Endothelial cell of umbilical vein (primary cell): ENCODE data around the gene FAM20A.

Experiments used
- MAX ChIP-seq: IDR thresholded peaks from 2 replicates; pipeline ENCODE4 v1.6.1; 2011; ENCODE audit not compliant: insufficient read depth, insufficient read length
- POLR2A ChIP-seq: IDR thresholded peaks from 2 replicates; pipeline ENCODE4 v1.6.1; 2012; ENCODE audit warnings: low read depth, mild to moderate bottlenecking, control low read depth, low read length
- TF ChIP-seq, protein P1 (sequence below), 2 donors: IDR thresholded peaks; 1 replicate in 1 of 2; 2 replicates in 1 of 2; pipeline ENCODE4 v1.5.1; 2011; ENCODE audit warnings: low read length in 2 of 2, mild to moderate bottlenecking in 2 of 2, moderate library complexity in 2 of 2, control low read depth in 1 of 2, inconsistent platforms in 1 of 2, low read depth in 1 of 2; ENCODE audit not compliant: insufficient read depth in 1 of 2; ENCODE audit errors: extremely low read depth in 1 of 2

DNA sequence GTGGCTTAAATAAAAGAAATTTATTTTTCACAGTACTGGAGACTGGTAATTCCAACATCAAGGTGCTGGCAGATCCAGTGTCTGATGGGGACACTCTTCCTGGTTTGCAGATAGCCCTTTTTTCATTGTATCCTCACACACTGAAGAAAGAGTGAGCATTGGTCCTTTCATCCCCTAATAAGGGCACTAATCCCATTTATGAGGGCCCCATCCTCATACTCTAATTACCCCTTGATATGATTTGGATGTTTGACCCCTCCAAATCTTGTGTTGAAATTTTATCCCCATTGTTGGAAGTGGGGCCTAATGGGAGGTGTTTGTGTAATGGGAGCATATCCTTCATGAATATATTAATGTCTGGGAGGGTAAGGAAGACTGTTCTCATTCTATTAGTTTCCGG lies 9.4 kb upstream of the FAM20A start:
- TF ChIP-seq, protein P1, sequence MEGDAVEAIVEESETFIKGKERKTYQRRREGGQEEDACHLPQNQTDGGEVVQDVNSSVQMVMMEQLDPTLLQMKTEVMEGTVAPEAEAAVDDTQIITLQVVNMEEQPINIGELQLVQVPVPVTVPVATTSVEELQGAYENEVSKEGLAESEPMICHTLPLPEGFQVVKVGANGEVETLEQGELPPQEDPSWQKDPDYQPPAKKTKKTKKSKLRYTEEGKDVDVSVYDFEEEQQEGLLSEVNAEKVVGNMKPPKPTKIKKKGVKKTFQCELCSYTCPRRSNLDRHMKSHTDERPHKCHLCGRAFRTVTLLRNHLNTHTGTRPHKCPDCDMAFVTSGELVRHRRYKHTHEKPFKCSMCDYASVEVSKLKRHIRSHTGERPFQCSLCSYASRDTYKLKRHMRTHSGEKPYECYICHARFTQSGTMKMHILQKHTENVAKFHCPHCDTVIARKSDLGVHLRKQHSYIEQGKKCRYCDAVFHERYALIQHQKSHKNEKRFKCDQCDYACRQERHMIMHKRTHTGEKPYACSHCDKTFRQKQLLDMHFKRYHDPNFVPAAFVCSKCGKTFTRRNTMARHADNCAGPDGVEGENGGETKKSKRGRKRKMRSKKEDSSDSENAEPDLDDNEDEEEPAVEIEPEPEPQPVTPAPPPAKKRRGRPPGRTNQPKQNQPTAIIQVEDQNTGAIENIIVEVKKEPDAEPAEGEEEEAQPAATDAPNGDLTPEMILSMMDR (IDR thresholded peaks at IDR 0.05; ENCODE audit: extremely low read depth in 1 of 2, insufficient read depth in 1 of 2, low read depth in 1 of 2, low read length in 2 of 2), result no peak
- TF ChIP-seq POLR2A (no peak), MAX (no peak)
